Osteoblast (primary cell): ENCODE measurements around the gene SHH. TPM values are rescaled to one million over a fixed set of nuclear protein-coding genes. Genes with fewer than 3 reads are reported as not detected.

ENCODE experiments used
- DNase-seq: peaks from one replicate; pipeline ENCODE4 v3.0.0; 2011; ENCODE audit warnings: low spot score, mixed read lengths; ENCODE audit not compliant: insufficient read length; ENCODE audit errors: missing footprints
- H2AFZ ChIP-seq: 2 replicates; pipeline ENCODE4 v1.6.0; 2011; ENCODE audit warnings: mild to moderate bottlenecking, low read length
- H3K27ac ChIP-seq: 2 replicates; pipeline ENCODE4 v1.5.1; 2011; ENCODE audit warnings: mild to moderate bottlenecking, low read depth, low read length, moderate library complexity
- H3K27me3 ChIP-seq: 2 replicates; pipeline ENCODE4 v1.6.0; 2012; ENCODE audit warnings: mild to moderate bottlenecking, control low read depth, inconsistent platforms, low read length, moderate library complexity; ENCODE audit not compliant: insufficient read depth
- H3K36me3 ChIP-seq: 2 replicates; pipeline ENCODE4 v1.5.1; 2011; ENCODE audit warnings: mild to moderate bottlenecking, low read length, control low read depth, moderate library complexity; ENCODE audit not compliant: insufficient read depth
- H3K4me1 ChIP-seq: 2 replicates; pipeline ENCODE4 v1.5.1; 2011; ENCODE audit warnings: mild to moderate bottlenecking, low read length, control low read depth, moderate library complexity; ENCODE audit not compliant: insufficient read depth
- H3K4me2 ChIP-seq: 2 replicates; pipeline ENCODE4 v1.6.0; 2011; ENCODE audit warnings: mild to moderate bottlenecking, low read length; ENCODE audit not compliant: insufficient read depth
- H3K4me3 ChIP-seq: fragments of 200-600 bp; sonication (generic); 3 replicates; pipeline ENCODE4 v1.5.1; 2012; ENCODE audit warnings: mild to moderate bottlenecking, low read length, inconsistent platforms; ENCODE audit not compliant: insufficient read depth
- H3K79me2 ChIP-seq: 2 replicates; pipeline ENCODE4 v1.6.0; 2012; ENCODE audit warnings: mild to moderate bottlenecking, low read length, control low read depth, inconsistent platforms; ENCODE audit not compliant: insufficient read depth
- H3K9me3 ChIP-seq: 2 replicates; pipeline ENCODE4 v1.5.1; 2011; ENCODE audit warnings: low read depth, low read length, control low read depth
- H4K20me1 ChIP-seq: 2 replicates; pipeline ENCODE4 v1.6.0; 2012; ENCODE audit warnings: mild to moderate bottlenecking, low read length, control low read depth; ENCODE audit not compliant: insufficient read depth
- total RNA-seq: library from RNA; depleted of rRNA; stranded (reverse); fragments of >200 nt; gene quantifications from 2 replicates; pipeline ENCODE4 v1.2.3, GENCODE V29; 2012
- TF ChIP-seq, protein P1 (sequence below): IDR thresholded peaks from 2 replicates; pipeline ENCODE4 v1.5.1; 2011; ENCODE audit warnings: mild to moderate bottlenecking, low read depth, low read length, moderate library complexity; ENCODE audit errors: extremely low read depth

Gene SHH
- total RNA-seq, 1 donor, result not detected

DNA sequence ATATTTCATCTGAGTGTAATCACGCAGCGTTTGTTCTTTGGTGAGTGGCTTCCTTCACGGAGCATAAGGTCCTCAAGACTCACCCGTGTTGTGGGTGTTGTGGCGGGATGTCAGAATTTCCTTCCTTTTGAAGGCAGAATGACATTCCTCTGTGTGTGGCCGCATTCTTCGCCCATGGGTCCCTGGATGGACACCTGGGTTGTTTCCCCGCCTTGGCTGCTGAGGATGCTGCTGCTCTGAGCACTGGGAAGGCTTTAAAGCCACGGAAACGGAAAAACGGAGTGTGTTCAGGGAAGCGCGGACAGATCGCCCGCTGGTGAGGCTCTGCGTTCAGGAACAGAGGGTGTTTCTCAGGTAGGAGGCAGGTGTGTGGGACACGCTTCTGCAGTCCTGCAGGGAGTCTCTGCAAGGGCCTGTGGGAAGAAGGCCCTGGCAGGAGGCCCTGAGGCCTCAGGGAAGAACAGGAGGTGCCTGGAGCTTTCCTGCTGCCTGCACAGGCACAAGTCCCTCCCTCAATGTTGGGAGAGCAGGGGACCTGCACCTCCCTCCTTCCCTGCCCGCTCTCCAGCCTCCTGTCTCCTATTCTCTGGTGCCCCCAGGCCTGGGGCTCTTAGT lies 35.7 kb upstream of the SHH start:
- DNase-seq, result no peak
- no peak overlapping the region for H2AFZ ChIP-seq

DNA sequence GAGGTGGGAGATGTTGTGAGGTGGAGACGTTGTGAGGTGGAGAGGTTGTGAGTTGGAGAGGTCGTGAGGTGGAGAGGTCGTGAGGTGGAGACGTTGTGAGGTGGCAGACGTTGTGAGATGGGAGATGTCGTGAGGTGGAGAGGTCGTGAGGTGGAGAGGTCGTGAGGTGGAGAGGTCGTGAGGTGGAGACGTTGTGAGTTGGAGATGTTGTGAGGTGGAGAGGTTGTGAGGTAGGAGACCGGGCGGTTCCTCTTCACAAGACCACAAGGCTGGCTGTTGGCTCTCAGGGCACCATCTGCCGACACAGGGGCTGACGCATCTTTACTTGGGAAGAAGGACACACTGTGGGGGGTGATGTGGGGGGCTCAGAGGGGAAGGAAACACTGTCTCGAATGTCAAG lies 34.7 kb upstream of the SHH start:
- Histone ChIP-seq H3K79me2 (no peaks in the 10 kb centered on the region), H3K4me3 (no peak overlapping the region), H3K4me2 (no peak overlapping the region), H3K27ac (no peak overlapping the region), H3K4me1 (no peaks in the 10 kb centered on the region), H3K36me3 (no peaks in the 10 kb centered on the region), H3K9me3 (no peaks in the 10 kb centered on the region), H2AFZ (no peak overlapping the region), H4K20me1 (no peaks in the 10 kb centered on the region), H3K27me3 (no peaks in the 10 kb centered on the region)
- TF ChIP-seq, protein P1, sequence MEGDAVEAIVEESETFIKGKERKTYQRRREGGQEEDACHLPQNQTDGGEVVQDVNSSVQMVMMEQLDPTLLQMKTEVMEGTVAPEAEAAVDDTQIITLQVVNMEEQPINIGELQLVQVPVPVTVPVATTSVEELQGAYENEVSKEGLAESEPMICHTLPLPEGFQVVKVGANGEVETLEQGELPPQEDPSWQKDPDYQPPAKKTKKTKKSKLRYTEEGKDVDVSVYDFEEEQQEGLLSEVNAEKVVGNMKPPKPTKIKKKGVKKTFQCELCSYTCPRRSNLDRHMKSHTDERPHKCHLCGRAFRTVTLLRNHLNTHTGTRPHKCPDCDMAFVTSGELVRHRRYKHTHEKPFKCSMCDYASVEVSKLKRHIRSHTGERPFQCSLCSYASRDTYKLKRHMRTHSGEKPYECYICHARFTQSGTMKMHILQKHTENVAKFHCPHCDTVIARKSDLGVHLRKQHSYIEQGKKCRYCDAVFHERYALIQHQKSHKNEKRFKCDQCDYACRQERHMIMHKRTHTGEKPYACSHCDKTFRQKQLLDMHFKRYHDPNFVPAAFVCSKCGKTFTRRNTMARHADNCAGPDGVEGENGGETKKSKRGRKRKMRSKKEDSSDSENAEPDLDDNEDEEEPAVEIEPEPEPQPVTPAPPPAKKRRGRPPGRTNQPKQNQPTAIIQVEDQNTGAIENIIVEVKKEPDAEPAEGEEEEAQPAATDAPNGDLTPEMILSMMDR, result no peak
- DNase-seq, result no peak

More for the DNA sequence above, 35.7 kb upstream of the SHH start:
- Histone ChIP-seq H3K4me2 (no peak overlapping the region), H3K4me1 (no peaks in the 10 kb centered on the region), H3K27me3 (no peaks in the 10 kb centered on the region), H3K9me3 (no peaks in the 10 kb centered on the region), H3K27ac (no peak overlapping the region), H3K36me3 (no peaks in the 10 kb centered on the region), H3K79me2 (no peaks in the 10 kb centered on the region), H3K4me3 (no peak overlapping the region), H4K20me1 (no peaks in the 10 kb centered on the region)
- TF ChIP-seq, protein P1, result no peak

DNA sequence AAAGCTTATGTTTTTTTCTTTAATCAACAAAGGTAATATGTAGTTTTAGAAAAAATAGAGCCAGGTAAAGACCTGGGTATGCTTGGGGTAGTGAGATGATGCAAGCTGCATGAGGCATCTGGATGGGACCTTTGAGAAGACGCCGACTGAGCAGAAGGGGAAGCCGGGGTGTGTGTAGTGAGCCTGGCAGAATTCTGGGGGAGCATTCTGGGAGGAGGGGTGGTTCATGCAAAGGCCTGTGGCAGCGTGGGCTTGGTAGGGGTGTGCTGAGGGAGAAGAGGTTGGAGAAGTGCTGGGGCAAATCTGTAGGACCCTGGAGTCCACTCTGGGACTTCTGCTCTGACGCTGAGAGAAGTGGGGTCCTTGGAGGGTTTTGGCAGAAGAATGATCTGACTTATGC lies 33.9 kb upstream of the SHH start:
- Histone ChIP-seq H3K27me3 (no peaks in the 10 kb centered on the region), H2AFZ (no peak overlapping the region), H4K20me1 (no peaks in the 10 kb centered on the region), H3K4me1 (no peaks in the 10 kb centered on the region), H3K79me2 (no peaks in the 10 kb centered on the region), H3K4me3 (no peak overlapping the region), H3K27ac (no peak overlapping the region), H3K36me3 (no peaks in the 10 kb centered on the region), H3K4me2 (no peak overlapping the region), H3K9me3 (no peaks in the 10 kb centered on the region)
- TF ChIP-seq, protein P1, result no peak
- no peak for DNase-seq

DNA sequence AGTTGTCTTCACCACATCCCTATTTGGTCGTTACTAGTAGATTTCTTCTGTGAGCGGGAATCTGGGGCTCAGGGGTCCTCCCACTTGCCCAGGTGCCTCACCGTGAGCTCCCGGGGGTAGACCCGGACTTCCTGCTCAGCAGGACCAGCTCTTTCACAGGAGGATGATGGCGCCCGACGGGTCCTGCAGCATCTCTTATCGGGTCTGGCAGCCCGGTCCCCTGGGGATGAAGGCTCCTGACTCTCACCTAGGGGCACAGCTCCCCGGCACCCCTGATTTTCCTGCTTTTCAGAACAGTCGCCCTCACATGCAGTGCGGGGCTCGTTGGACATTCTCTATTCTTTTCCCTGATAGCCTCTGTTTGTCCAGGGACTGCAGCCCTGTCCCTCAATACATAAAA lies 33.0 kb upstream of the SHH start:
- Histone ChIP-seq H3K27ac (no peak overlapping the region), H3K4me3 (no peak overlapping the region), H3K79me2 (no peaks in the 10 kb centered on the region), H3K4me2 (no peak overlapping the region), H3K9me3 (no peaks in the 10 kb centered on the region), H3K36me3 (no peaks in the 10 kb centered on the region), H3K27me3 (no peaks in the 10 kb centered on the region), H2AFZ (no peak overlapping the region), H4K20me1 (no peaks in the 10 kb centered on the region), H3K4me1 (no peaks in the 10 kb centered on the region)
- no peak for DNase-seq
- TF ChIP-seq, protein P1, result no peak
